Brain pericyte (primary cell): ENCODE measurements around the gene NCAM2.

Source experiments
- DNase-seq: peaks from one replicate; pipeline ENCODE4 v3.0.0-alpha.2; 2012; ENCODE audit warnings: low read depth, low spot score

Gene NCAM2

DNA sequence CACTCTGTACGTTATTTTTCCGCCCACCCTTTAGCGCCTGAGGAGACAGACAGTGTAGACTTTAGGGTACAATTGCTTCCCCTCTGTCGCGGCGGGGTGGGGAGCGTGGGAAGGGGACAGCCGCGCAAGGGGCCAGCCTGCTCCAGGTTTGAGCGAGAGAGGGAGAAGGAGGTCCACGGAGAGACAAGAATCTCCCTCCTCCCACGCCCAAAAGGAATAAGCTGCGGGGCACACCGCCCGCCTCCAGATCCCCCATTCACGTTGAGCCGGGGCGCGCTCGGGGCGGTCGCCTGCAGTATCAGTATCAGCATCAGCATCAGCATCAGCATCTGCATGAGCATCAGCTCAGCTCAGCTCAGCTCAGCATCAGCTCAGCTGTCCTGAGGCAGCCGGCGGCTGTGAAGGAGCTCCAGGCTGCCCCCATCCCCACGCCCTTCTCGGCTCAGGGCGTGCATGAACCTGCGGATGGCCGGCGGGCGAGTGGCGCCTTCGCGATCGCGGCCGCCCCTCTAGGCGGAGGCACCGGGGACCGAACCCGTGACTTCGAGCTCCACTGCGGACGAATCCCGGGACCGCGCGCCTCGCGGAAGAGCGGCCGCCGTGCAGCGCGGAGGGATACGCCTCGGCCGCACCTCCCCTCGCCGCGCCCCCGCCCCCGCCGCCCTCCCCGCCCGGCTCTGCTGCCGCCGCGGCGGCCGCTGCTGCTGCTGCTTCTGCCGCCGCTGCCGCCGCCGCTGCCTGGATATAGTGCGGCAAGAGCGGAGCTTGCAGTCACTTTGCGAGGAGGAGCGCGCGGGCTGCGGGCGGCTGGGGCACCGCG is at the start of gene NCAM2:
Gene NCAM2, plus strand, starts transcription at position 774 of the 820 bp plus-strand sequence.
- no peak for DNase-seq

DNA sequence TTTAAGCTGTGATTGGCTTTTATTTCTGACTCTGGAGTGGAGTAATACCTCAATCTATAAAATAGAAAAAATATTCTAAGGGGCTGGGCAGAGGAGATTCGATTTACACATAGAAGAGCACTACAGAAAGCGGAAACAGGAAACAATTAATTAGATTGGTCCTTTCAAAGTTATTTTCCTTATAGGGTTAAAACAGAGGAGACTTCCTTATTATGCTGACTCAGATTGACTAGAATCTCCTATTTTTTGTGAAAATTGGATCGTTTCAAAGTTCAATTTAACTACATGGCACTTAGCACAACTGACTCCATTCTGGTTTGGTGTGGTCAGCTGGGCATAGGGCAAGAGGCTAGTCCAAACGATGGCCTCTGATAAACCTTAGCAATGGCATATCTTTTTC is 48.3 kb upstream of the NCAM2 start:
- no peak for DNase-seq

DNA sequence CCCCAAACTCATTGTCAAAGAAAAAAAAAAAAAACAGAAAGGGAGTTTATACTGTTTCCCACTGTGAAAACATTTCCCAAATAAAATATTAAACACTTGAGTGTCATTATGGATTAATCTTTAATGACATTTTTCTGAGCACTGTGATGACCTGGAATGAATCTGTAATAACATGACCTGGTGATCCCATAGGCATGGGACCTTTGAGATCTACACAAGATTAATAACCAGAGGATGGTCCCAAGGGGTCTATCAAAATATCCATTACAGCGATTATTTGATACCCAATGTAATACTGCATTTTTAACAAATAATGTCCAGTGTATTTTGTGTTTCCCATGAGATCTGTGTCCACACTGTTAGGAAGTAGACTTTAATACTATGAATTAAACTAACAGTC is 32.4 kb upstream of the NCAM2 start:
- no peak for DNase-seq

DNA sequence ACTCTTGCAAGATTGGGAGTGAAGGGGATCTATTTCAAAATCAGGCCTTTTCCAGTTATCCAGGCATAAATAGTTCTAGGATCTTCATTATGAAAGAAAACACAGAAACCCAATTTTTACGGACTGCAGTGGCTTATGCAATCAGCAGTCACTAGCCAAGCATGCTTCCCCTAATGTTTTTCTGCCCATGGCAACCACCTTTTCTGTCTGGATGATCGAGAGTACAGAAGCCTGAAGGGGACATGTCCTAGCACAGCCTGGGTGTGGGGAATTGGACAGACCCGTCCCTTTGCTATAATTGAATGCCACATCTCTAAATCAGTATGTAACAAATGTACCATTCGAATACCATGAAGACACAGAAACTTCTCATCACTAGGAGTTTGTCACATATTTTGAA is 29.8 kb upstream of the NCAM2 start:
- DNase-seq: no peak

DNA sequence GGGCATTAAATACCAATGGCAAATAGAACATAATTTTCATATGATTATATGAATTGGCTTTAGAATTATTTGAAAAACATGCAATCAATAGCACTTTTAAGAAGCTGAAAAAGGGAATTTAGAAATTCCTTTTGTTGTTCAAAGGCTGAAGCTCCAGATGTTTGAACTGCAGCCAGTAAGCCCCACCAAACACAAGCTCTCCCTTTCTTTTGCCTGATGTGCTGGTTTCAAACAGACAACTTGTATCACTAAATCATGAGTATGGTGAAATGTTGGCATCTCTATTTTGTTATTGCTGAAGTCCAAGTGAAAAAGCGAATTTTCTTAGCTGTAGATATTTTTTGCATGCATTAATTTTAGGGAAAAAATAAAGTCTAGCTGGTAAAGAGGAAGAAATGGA is 27.5 kb upstream of the NCAM2 start:
- no peak for DNase-seq

DNA sequence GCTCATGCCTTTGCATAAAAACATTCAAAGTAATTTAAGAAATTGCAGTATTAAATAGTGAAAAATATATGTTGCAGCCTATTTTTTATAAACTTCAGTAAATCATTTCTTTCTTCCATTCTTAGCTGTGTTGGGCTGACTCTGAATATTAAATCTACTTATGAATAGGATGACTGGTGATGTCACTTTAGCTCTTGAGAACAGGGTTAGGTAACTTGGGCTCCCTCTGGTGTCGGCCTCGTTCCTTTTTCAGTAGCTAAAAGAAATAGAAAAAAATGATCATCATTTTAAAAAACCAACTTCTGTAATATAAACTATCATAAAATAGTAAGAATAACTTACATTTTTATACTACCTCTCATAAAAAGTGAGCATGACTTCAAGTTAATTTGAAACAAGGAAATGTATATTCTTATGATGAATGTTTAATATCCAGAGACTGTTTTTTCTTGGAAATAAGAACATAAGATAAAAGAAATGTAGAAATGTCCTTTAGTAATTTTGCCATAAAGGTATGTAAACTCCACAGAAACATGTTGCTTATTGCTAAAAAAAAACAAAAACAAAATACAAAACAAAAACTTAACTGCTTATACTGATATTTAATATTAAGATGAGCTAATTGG is 26.8 kb upstream of the NCAM2 start:
- DNase-seq: no peak

DNA sequence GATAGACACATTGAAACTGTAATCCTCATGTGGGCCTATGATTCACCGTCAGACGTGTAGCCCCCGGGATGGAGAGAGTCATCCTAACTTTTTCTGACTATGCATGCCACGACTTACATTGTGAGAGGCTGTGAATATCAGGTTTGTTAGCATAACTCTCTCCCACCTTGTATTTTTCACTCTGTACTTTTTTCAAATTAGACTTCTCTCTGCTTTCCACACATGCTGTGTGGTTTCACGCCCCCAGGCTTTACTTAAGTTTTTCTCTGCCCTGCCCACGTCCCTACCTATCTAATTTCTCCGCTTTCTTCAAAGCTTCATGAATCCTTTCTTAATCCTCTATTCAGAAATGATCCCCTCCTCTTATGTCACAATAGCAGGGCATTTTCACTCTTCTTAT is 3.4 kb upstream of the NCAM2 start:
- DNase-seq: no peak

DNA sequence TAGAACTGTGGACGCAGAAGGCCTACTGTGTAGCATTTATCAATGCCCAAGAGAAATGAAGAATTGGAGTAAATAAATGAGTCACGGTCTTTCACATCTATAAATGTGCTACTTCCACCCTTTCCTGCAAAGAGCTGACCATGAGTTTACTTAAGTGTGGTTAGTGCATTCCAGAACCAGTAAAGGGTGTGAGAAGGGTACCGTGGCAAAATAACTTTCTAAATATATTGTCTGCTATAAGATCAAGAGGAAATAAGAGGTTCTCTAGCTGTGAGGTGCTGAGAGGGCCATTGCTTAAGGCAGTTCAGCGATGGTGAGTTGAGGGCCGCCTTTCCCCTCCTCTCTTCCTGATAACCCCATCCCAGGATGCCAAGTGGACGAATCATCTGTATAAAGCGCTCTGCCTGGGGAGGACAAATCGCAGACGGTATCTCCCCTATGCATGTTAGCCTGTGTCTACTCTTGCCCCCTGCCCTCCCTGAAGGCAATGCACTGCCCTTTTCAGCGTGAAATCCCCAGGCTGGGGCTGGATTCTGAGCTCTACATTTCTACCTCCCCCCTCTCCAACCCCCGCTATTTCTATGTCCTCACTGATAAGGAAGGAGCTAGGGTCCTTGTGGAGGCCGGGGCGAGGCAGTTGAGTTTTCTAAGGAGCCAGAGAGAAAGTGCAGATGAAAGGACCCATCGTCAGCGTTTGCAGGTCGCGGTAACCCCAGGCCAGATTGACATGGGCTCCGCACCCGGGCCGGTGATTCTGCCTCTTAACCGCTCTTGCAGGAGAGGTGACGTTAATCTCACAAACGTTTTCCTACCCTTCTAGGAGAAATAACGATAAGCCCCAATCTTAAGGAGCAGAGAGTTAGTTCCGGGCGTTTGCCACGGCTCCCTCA is 1.5 kb upstream of the NCAM2 start:
- DNase-seq: no peak

DNA sequence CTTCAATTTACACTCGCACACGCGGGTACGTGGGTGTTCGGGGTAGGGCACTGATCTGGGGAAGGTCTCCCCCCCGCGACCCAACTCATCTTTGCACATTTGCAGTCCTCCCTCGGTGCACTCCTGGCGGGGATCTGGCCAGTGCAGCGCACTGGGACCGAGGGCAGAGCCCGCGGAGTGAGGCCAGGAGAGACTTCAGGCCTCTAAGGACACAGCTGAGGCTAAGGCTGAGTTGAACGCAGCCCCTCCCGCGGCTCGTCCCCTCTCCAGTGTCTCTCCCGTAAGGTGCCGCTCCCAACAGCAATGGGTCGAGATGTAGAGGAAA is 936 bp upstream of the NCAM2 start:
- DNase-seq: no peak

DNA sequence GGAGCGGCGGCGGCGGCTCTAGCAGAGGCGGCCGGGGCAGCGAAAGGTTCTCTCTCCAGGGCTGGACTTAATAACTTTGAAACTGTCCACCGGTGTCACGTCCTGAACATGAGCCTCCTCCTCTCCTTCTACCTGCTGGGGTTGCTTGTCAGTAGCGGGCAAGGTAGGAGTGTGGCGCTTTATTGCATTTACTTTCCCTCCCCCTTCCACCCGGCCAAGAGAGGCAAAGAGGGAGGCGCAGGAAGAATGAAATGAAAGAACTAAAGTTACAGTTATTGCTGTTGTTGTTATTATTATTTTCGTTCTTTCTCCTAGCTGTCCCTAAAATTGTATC is 214 bp downstream of the NCAM2 start:
- no peak for DNase-seq

DNA sequence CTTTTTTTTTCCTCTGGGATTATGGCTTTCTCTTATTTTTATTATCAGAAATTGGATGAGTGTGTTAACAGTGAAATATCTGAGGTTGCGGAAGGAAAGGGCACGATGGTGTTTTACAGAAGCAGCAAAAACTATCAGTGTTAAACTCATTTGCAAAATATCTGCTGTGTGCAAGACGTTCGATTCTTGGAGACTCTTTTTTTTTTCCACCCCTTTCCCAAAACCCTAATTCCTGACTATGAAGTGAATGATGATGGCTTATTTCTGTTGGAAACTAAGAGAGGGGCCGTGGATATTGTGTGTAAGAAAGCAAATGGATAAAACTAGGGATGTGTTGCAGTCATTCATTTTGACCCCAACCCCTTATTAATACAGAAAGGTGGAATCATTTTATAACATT is 677 bp downstream of the NCAM2 start:
- no peak for DNase-seq

DNA sequence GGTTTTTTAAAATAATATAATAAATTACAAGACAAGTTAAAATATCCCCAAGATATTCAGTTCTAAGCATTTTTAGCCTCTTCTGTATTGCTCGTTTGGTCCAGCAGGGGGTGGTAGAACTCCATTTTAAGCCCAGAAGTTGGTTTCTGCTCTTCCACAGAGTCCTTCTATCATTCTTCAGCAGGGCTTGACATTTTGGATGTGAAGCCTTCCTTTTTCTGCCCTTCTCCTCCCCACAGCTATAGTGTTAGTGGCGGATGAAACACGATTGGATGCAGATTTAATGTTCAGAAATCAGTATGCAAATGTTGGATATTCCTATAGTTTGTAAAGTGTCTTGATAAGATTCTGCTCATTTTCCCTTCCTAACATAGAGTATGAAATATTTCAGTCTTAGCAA is 1.4 kb downstream of the NCAM2 start:
- DNase-seq: no peak

DNA sequence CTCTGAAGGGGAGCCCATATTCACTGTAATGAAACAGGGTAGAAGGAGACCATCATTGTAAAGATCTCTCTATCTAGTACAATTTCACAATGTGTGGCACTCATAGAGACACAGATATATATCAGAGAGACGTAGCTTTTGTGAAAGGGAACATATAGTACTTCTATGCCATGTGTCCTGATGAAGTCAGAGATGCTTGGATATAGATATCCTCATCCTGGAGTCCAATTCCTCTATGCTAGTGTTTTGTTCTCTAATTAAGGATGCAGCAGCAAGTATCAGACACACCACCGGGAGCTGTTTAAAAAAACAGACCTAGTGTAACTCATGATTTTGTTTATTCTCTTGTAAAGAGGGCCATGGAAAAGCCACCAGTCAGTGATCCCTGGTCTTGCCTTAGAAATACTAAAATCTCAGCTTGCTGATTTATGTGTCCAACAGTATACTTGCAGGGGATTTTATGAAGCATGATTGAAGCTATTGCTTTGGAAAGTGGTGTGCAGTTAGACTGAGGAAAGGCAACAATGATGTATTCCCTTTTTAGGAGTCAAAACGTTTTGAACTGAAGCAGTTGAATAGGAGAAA is 2.5 kb downstream of the NCAM2 start:
- DNase-seq: no peak

DNA sequence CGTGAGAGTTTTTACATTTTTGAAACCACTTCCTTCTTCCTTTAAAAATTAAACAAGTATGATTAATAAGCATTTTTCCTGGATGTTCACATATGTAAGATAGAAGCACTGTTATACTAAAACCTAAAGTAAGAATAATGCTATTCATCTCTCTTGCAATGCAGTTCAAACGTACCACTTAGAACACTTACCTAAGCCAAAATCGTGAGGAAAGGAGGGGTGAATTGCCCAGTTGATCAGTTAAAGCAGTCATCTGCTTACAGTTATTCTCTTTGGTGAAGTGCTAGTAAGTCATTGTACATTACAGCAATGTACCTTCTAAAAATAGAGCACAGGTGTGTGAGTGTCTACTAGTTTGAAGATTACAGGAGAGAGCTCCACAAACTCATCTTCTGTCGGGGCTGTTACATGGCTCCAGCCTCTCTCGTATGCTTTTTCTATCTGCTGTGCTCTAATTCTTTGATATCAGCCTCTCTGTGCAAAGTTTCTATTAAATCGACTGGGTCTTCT is 3.4 kb downstream of the NCAM2 start:
- DNase-seq: no peak

DNA sequence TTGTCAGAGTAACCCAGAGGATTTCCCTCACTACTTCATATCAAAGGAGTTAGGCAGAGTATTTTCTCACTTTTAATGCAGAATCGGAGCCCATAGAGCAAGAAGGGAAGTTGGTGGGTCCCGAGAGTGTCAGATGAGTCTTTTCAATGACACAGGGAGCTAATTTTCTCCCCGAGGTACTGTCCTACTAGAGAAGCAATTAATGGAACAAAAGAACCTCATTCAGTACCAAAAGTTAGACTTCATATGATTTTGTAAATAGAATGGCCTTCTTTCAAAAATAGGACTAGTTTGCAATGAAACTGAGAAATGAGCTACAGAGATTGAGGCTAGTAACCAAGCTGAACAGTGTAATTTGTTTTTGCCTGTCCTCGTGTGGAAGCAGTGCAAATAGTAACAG is 3.9 kb downstream of the NCAM2 start:
- DNase-seq: no peak

DNA sequence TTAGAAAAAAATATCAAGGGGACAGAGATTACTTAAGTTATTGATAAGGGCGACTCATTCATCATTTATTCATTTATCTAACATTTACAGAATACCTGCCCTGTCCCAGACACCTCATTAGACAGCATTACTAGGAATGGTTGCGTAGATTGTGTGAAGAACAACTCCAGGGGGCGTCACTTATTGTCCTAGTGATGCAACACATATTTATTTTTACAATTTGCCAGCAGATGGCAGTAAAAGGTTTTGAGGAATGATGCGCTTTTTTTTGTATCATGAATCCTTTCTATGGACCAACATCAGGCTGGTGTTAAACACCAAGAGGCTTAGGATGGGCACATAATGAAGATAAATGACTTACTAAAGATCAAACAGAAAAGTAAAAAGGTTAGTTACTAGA is 5.5 kb downstream of the NCAM2 start:
- no peak for DNase-seq

DNA sequence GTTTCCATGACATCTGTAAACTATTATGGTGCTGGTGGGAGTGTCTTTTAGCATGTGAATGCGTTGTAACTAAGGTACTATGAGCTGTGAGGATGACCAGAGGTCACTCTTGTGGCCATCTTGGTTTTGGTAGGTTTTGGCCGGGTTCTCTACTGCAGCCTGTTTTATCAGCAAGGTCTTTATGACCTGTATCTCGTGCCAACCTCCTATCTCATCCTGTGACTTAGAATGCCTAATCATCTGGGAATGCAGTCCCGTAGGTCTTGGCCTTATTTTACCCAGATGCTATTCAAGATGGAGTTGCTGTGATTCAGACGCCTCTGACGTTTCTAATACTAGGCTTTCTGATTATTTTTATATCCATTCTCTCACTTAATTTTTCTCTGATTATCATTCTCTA is 9.4 kb downstream of the NCAM2 start:
- no peak for DNase-seq

DNA sequence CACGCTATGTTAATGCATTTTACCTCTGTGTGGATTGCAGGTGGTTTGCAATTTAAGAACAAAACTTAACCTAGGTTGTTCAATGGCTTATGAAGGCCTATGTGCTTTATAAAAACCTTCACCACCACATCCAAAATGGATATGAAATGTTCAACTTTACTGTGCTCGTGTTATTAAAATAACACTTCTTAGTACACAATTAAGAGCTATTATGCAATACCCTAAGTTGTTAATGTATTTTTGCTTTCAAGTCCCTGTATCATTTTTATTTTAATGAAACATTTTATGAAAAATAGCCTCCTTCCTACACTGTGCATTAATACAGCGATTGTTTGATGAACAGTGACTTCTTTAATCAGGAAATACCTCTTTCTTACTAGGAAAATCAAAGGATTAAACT is 12.0 kb downstream of the NCAM2 start:
- no peak for DNase-seq

DNA sequence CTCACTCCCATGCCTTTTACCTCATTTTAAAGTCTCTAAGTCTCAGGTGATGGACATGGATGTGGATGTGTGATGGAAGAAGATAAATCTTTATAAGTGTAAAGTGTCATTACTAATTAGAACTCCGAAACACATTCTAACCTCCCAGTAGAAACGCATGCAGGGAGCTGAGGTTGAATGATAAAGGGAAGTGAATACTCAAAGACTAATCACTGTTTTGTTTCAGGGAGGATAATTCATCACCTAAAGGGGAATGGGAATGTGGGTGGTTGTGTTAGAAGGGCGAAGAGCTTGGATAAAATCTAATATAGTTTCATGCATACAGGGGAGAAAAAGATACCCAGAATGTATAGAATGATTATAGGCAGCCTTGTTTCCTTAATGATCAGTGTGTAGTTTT is 12.5 kb downstream of the NCAM2 start:
- DNase-seq: no peak

DNA sequence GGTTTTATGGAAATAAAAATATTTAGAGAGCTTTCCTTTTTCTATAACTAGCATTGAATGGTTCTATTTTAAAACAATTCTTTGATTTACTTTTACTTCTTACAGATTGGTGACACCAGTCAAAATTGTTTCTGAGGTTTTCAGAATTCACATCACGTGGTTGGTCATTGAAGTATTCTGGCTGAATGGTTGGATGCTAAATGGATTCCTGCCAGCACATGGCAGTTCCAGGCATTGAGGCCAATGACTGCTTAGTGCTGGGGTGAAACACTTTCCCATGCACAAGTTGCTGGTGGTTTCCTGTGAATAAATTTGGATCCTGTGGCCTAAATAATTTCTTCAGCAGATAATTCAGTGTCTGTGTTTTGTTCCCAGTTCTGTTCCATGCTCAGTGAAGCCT is 20.6 kb downstream of the NCAM2 start:
- DNase-seq: no peak

DNA sequence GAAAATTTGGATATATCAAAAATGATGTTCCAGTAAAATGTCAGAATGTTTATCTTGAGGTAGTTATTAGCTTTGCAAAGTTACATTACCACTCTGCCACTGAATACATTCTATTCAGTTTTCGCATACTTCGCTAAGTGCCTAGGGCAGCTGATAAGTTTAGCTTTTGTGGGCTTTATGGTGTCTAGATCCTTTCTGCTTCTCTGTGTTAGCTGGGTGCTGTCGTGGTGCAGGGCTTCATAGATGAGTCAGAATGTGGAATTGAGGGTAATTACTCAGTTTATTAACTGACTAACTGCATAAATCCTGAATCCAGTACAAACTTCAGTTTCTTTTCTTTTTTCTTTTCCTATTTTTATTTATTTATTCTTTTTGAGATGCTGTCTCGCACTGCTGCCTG is 21.5 kb downstream of the NCAM2 start:
- no peak for DNase-seq

DNA sequence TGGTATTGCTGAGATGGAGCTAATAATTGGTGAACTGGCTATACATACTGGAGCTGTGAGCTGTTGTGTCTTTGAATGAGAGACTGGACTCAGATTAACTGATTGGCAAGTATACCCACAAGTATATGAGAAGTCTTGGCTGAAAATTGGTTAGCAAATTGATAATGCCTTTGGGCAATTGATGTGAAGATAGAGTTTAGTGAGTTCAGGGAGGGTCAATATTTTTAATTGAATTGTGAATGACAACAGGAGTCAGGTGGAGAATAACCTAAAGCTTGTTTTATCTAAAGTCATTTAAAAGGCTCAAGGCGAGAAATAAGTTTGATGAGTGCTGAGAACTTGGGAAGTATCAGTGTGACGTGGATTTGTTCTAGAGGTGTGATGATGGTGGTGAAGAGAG is 27.5 kb downstream of the NCAM2 start:
- DNase-seq: no peak
